T1000 (cell line): ENCODE measurements around the gene GMDS.

Experiments used
- DNase-seq: peaks from one replicate; lab custom pipeline; 2025; ENCODE audit warnings: mixed read lengths; lab: John Stamatoyannopoulos, UW

The GMDS gene

DNA sequence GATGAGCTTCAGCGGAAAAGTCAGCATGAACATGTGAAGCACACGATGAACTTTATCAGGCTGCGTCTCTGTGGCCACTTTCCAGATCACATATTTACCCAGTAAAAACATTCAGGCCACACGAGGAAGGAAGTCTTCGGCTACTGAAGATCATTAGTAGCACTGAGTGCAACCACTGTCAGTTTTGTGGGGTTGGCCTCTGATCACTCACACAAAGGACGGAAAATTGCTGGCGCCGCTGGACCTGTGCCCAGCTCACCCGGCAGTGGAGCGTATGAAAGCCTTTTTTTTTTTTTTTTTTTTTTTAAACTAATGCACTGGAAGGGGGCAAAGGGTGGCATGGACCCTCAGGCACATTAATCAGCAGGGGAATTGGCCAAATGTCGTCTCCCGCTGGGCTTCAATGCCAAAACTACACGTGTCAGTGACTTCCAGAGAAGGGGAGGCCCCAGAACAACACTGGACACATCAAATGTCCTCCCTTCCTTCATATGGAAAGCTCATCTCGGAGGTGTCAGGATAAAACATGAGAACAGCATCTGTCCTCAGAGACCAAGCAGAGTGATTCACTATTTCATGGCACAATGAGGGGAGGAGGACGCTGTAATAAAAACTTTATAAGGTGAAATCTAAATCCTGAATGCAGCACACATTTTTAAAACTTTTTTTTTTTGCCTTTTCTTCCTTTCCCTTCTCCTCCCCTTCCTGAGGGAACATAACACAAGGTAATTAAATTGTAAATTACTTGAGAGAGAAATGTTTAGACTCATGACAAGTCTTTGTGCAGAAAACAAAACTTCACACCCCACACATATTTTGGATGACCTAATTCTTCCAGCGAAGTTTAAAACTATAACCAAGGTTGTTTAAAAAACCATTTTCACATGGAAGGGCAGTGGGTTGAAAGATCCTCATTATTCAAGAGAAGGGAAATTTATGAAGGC lies 412.3 kb downstream of the GMDS start:
- DNase-seq, result no peak

DNA sequence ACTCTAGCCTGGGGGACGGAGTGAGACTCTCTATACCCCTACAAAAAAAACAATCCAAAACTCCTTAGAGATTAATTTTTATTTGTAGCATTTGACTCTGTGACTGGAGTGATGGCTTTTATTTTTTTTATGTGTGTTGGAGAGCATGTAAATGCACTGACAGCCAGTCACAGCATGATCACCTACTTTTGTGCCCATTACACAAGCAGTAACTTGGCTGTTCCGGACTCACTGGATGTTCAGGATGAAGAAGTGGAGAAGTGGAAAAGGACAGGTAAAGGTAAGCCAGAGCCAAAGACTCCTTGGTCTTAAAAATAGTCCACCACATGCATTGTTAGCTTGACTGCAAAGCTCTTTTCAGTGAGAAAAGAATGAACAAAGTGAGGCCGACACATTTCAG lies 413.0 kb downstream of the GMDS start:
- DNase-seq, result no peak

DNA sequence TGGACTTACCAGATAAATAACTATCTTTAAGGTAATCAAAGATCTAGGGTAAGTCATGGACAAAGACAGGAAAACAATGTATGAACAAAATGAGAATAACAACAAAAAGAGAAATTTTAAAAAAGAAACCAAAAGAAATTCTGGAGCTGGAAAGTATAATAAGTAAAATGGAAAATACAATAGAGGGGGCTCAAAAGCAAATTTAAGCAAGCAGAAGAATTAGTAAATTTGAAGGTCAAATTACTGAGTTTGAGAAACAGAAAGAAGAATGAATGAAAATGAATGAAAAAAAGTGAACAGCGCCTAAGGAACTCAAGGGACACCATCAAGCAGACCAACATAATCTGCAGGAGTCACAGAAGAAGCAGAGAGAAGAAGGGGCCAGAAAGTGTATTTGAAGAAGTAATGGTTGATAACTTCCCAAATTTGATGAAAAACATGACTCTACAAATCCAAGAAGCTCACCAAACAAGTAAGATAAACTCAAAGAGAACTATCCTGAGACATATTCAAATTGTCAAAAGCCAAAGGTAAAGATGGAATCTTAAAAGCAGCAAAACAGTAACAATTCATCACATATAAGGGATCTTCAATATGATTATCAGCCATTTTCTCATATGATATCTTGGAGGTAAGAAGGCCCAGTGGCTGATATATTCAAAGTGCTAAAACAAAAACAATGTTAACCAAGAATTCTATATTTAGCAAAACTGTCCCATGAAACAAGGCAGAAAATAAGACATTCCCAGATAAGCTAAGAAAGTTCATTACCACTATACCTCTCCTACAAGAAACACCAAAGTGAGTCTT lies 417.2 kb downstream of the GMDS start:
- DNase-seq, result no peak

DNA sequence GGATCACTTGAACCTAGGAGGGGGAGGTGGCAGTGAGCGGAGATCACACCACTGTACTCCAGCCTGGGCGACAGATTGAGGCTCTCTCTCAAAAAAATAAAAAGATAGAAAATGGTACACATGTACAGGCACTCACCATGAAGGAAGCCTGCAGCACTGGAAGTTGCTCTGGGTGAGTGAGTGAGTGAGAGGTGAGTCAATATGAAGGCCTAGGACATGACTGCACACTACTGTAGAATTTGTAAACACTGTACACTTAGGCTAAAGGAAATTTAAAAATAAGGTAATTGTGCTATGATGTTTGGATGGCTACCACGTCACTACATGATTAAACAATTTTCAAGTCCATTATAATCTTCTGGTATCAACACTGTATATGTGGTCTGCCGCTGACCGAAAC lies 419.5 kb downstream of the GMDS start:
- DNase-seq, result no peak

DNA sequence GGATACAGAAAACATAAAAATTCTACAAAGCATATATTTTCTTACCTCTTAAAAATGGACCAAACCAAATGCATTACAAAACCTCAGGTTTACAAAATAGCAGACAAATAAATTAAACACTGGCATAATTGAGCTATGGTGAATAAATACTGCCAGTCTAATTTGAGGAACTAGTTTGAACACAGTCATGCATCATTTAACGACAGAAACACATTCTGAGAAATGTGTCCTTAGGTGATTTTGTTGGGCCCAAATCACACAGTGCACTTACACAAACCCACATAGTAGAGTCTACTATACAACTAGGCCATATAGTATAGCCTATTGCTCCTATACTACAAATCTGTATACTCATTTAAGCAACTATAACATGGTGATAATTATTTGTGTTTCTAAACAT lies 420.1 kb downstream of the GMDS start:
- no peak for DNase-seq

DNA sequence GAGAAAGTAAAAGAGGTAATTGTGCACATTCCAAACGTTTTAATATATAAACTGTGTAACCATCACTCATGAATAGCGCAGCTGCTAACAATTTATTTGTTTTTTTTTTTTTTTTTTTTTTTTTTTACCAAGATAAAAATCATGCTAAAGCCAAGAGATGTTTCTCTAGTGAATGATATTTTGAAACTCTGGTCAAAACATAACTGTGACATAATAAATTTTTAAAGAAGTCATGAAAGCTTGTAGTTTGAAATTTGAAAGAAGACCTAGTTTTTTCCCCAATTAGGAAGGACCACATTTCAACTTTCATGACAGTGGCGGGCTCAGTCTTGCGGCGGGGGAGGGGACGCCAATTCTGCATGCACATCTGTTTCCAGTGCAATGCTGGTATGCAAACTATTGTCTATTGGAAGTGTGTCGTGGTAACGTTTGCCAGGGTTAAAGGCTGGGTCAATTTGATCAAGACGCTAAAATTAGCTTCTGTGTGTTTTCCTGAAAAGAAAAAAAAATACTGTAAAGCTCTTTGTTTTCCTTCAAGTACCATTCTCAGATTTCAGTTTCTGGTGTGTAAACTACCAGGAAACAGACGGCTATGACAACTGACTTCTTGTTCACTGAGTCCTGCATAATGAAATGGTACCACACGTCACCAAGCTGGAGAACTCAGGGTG lies 423.8 kb downstream of the GMDS start:
- DNase-seq, result no peak

DNA sequence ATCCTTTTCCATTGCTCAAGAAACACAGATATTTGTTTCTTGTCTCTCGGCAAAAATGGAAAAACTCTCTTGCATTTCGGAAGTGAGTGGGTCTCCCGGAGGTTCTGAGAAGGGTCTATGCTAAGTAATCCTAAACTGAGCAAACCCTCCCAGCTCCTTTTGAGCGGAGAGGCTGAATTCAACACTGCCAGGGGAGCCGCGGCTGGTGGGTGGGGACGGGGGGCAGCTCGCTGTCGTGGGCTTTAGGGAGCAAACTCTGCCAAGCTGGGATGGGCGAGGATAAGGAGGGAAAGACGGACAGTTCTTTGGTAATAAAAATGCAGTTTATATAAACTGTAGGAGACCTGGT lies 424.3 kb downstream of the GMDS start:
- DNase-seq, result no peak

DNA sequence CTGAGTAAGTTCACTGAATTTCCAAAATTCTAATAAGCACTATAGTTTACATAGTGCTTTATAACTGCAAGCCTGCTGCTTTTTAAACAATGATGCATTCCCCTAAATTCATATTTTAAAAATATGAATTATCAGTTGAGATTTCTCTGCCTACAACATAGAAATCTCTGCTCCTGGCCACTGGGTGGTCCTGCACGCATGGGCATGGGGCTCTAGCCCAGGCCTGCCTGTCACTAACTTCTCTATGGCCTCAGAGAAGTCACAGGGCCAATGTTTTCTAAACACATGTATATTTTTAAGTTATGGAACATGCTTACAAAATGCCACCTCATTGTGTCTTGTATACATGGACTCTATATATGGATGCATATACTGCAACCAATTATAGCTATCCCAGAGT lies 424.7 kb downstream of the GMDS start:
- no peak for DNase-seq

DNA sequence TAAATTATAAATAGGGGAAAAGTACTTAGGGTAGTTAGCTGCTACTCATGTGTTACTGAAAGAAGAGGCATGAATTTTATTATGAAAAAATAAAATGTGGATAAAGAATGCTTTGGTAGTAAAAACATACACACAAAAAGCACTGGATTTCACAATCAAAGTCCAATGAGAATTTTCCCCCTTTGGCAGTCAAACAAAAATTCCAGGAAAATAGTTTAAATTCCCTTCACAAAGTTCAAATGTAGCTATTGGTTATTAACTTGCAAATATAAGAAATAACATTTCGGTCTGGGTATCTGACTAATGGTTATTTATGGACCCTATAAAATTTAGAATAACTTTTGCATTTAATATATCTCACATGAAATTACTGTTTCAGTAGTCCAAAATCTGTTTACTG lies 425.2 kb downstream of the GMDS start:
- no peak for DNase-seq

DNA sequence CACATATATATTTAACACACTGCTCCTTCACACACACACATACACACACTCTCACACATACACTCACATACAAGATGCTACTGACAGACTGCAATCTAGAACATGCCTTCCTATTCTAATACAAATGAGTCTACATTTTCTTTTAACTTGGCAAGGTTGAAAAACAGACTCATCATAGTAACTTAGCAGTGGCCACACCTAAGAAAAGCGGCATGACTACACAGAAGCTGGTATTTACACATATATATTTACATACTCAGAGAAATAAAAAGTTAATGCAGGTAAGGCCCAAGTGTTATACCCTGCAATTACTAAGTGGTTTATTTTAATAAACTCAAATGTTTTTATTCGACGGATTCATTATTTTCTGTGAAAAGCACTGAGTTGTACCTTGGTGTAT lies 426.4 kb downstream of the GMDS start:
- no peak for DNase-seq

DNA sequence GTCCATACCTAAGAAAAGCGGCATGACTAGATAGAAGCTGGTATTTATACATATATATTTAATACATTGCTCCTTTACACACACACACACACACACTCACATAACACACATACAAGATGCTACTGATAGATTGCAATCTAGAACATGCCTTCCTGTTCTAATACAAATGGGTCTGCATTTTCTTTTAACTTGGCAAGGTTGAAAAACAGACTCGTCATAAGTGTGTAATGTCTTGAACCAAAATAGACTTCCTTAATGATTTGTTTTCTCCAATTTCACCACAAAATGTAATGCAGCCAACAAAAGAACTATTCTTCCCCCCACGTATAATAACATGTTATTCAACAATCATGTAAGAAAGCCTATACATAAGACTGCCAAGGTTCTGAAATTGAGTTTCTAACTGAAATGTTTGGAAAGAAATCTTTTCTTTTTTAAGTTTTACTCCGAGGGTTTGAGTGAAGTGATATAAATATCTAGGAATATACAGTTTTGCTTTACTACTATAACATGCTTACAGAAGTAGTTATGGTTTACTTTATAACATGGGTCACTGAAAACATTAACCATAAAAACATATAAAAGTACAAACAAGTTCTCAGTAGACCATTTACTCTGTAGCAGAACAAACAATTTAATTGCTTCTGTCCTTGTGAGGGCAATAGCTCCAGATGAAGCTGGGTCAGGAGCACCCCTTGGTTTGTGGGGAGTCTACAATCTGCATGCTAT lies 428.2 kb downstream of the GMDS start:
- no peak for DNase-seq

DNA sequence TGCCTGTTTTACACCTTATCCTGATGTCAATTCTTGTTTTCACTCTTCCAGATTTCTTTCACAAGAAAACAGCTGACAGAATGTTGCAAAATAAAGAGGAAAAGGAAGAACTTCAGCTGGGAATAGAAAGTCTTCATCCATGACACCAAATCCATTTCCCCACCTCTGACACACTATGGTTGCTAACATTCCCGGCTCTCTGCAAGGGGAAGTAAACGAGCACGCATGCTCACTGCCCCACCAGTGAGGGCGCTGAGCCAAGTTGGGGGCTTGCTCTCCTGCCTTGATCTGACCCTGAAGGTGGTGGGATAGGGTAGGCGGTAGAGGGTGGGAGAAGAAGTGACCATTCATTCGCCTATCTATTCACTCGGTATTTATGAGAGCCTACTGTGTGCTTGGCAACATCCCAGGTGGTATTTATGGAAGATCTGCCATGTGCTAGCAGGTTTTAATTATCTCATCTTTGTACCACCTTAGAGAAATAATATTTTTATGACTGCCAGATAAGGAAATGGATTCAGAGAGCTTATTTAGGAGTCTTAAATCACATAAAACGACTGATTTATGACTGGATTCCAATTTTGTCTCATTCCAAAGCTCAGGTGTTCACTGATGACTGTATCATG lies 429.5 kb downstream of the GMDS start:
- DNase-seq, result no peak

DNA sequence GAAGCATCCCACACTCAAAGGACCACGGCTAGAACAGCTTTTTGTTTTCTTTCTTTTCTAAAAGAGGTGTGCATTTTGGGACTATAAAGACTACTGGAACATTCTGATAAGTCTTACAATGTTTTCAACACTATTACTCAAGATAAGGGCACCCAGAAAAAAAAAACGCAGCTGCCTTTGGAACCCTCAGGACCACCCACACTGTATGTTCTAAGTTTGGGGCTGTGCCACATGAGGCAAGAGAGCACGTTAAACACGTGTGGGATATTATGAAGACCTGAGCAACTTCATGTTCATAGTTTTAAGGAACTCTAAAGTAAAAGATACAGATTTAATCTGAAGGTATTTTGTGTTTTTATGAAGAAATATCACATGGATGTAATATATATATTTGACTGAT lies 431.1 kb downstream of the GMDS start:
- no peak for DNase-seq

DNA sequence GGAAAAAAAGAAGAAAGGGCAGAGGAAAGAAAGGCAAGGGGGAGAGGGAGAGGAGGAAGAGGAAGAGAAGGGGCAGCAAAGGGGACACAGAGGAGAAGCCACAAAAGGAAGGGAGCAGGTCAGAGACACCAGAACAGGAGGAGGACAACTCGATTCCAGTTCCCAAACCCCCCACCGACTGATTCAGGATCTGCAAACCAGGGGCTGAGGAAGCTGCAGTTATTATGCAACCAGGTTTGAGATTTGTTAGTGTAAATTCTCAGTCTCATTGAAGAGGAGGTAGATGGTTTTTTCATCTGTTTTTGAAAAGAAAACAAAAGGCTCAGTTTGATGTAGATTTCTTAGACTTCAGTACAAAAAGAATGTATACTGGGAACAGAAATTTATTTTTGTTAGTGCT lies 432.9 kb downstream of the GMDS start:
- DNase-seq, result no peak

DNA sequence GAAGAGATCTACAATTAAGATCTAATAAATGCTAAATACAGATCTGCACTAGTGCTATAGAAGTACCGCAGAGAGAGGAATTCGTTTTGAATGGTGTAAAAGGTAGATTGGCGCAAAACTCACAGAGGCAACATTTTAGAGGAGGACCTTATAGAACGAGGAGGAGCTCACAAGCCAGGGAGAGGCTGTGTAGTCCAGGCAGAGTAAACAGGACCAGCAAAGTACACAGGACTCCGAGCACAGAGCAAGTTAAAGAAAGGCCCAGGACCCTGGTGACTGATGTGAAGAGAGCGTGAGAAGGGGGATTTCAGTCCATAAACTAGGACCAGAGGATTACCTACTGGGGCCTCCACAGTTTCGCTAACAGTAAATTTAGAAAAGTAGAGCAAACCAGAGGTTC lies 433.4 kb downstream of the GMDS start:
- no peak for DNase-seq

DNA sequence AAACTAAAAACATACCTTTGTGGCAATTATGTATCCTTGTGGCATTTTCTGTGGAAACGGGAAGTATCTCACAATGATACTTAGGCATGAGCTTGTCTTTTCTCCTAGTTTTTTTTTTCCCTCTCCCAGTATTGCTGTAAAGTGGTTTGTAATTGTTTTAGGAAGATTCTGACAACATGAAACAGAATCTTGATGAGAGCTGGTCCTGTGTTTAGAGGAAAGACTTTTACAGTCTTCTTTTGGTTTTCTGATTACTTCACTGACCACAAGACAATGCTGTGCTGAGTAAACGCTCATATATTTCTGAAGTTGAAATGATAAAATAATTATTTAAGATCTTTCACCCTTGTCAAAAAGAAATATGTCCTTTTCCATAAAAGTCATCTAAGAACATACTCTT lies 434.5 kb downstream of the GMDS start:
- DNase-seq, result no peak

DNA sequence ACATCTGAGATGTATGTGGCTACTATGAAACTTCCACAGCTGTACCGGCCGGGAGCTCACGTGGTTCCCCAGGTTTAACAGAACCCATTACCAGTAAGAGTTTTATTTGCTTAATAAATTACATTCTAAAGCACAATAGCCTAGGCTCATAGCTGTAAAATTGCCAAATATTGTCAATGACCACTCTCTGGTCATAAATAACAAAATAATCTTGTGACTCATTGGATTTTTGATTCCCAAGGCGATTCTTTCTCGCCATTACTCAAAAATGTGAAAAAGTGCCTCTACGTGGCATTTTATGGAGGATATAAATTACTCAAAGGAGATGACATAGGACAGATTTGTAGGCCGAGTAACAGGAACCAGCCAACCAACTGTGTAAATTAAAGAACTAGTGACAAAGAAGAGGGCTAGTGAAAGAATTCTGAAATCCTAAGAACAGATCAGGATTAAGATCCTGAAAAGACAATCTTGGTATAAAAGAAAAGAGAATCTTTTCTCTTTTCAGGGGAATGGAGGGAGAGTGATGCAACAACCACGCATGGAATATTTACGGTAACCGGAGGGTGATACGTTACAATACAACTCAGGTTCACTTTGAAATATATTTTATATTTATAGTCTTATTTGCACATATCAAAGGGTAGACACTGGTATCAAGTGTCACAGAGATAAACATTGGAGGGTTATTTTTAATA lies 436.0 kb downstream of the GMDS start:
- no peak for DNase-seq

DNA sequence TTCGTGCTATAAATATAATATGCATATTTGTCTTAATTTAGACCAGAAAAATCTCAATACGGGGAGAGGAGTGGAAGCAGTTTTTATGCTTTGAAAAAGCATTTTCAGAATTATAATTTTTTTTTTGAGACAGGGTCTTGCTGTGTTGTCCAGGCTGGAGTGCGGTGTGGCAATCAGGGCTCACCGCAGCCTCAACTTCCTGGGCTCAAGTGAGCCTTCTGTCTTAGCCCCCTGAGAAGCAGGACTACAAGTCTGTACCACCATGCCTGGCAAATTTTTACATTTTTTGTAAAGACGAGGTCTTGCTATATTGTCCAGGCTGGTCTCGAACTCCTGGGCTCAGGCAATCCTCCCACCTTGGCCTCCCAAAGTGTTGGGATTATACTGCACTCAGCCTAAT lies 438.5 kb downstream of the GMDS start:
- no peak for DNase-seq

DNA sequence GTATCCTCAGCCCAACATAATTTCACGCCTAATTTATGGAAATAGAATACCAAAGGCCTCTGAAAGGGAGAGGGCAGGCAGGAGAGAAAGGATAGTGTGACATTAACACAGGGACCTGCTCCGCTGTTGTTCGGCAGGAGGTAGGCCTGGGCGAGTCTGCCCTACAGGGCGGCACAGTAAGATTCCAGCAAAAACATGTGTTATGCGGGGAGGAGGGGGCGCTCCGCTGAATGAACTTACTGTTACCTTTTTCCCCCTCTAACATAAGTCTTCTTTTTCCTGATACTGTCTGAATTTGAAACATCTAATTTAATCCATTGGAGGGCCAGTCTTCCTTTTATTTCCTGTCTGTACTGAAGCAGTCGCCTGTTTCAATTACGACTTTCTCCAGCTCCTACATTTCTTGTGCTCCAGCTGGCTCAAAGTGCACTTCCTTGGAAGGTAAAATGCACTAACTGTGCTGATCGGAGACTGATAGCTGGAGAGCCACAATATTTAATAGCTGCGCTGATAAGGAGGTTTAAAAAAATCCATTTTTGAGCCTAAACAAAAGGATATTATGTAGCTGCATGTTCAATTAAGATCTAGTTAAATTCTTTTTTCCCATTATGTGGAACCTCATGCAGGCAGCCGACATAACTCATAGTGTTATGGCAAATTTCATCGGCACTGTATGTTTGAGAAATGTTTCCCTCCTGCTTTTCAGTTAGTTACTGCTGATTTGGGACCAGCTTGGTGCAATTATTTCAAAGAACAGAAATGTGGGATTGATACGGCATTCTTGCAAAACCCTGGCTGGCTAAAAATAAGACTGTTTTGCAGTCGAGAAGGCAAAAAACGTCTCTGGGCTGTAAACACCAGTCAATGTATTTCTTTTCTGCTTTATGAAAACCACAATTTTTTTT lies 442.7 kb downstream of the GMDS start:
- DNase-seq, result no peak

DNA sequence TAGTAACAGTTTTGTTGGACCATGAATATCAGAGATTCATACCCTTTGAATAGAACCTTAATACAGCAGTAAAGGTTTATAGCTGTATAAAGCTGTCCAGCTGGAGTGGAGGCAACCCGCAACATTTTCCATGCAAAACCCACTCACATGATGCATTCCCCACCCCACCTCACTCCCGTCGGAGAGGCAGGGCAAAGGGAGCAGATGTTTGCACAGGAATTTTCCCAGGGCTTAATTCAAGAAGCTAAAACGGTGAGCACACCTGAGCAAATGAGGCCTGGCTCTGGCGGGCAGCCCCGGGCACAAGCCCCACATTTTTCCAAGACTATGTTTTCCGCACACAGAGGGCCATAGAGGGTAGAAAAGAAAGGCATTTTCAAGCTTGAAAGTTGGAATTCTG lies 444.0 kb downstream of the GMDS start:
- no peak for DNase-seq
